ENCODE measurements around the gene WHRN. TPM values are rescaled to one million over a fixed set of nuclear protein-coding genes. Genes with fewer than 3 reads are reported as not detected.

Gene WHRN
- total and polyA plus RNA-seq, 5 experiments from 2014 or later = 0.17 to 4.2 (median 0.56) TPM

DNA sequence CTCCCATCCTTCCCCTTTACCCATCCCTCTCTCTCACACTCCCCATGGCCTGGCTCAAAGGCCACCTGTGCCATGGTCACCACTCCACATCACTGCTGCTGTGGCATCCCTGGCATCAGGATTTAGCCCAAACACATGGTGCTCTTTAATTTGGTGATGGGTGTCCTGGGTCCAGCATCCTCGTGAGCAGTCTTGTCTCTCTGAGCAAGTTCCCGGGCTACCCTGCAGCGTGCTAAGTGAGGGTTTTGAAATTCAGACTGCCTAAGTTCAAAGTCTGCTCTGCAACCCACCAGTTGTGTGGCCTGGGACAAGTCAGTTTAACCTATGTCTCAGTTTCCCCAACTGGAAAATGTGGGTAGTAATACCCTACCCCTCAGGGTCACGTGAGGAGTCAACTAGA is 39.9 kb downstream of the WHRN start:
- Mint-ChIP-seq H3K4me3 (no peak overlapping the region), H3K36me3 (peaks cover 0 to 4% (median 3%) of the 10 kb centered on the region in 3 donors), H3K27ac (no peak overlapping the region), H3K27me3 (peaks cover 0 to 3% (median 0%) of the 10 kb centered on the region in 5 donors), H3K4me1 (peaks cover 0 to 4% (median 1%) of the 10 kb centered on the region in 4 donors), H3K9me3 (peaks cover 0 to 4% (median 0%) of the 10 kb centered on the region in 9 donors)
- ATAC-seq (no peak), DNase-seq (no peak)
- POLR2A ChIA-PET = no interaction called here

DNA sequence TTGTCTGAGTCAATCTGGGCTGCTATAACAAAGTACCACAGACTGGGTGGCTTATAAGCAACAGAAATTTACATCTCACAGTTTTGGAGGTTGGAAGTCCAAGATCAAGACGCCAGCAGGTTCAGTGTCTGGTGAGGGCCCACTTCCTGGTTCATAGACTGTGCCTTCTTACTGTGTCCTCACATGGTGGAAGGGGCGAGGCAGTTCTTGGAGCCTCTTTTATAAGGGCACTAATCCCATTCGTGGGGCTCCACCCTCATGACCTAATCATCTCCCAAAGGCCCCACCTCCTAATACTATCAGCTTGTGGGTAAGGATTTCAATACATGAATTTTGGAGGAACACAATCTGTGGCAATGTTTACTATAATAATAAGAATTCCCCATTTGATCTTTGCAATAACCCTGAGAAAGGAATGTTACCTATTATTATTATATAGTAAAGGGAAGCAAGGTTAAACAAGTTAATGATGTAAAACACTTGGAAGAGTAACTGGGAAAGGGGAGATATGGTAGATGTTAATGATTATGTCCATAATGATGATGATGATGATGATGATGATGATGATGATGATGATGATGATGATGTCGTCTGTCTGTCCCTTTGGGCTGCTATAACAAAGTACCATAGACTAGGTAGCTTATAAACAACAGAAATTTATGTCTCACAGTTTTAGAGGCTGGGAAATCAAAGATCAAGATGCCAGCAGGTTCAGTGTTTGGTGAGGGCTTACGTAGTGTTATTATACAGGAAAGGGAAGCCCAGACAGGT is 40.8 kb downstream of the WHRN start:
- Mint-ChIP-seq H3K27ac (no peak overlapping the region), H3K4me3 (no peak overlapping the region), H3K36me3 (no peaks in the 10 kb centered on the region), H3K4me1 (peaks cover 0 to 4% (median 1%) of the 10 kb centered on the region in 4 donors), H3K27me3 (no peaks in the 10 kb centered on the region), H3K9me3 (no peaks in the 10 kb centered on the region)
- POLR2A ChIA-PET = no interaction called here
- no peak for ATAC-seq
- DNase-seq = no peak

DNA sequence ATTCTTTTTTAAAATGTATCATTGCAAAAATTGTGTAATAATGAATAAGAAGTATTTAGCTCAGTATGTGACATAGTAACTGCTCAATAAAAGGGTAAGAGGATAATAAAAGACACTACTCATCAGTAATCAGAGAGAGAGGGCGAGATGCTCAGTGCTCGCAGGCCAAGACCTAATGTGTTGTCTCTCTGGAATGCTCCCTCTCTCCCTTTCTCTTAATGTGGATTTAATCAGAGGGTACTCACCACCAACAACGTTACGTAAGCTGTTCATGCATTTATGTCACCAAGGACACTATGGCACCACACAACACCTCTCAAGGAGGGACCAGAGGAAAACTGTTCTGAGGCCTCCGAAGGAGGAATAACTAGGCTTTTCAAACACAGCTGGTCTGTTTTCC is 42.5 kb downstream of the WHRN start:
- H3K4me3 Mint-ChIP-seq = no peak overlapping the region
- no peak for ATAC-seq
- no peaks in the 10 kb centered on the region for H3K27me3 Mint-ChIP-seq
- H3K36me3 Mint-ChIP-seq = no peaks in the 10 kb centered on the region
- DNase-seq = no peak
- H3K27ac Mint-ChIP-seq = no peak overlapping the region
- POLR2A ChIA-PET = no interaction called here
- no peaks in the 10 kb centered on the region for H3K9me3 Mint-ChIP-seq
- peaks cover 0 to 4% (median 1%) of the 10 kb centered on the region in 4 donors for H3K4me1 Mint-ChIP-seq

DNA sequence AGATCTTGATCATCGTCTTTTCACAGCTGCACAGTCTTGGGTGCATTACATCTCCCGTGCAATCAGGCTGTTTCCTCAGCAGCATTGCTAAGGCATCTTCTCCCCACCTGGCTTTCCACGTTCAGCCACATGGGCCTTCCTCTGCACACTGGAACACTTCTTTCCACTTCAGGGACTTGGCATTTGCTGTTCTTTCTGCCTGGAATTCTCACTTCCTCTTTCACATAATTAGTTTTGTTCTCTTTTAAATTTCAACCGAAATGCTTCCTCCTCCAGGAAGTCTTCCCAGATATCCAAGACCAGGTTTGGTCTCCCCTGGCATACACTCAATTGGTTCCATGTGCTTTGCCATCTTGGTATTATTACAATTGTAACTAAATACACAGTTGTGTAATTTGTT is 43.8 kb downstream of the WHRN start:
- no peaks in the 10 kb centered on the region for H3K27me3 Mint-ChIP-seq
- H3K4me3 Mint-ChIP-seq = no peak overlapping the region
- POLR2A ChIA-PET = no interaction called here
- ATAC-seq (no peak), DNase-seq (no peak)
- H3K9me3 Mint-ChIP-seq = no peaks in the 10 kb centered on the region
- H3K4me1 Mint-ChIP-seq = peaks cover 0 to 4% (median 0%) of the 10 kb centered on the region in 4 donors
- no peak overlapping the region for H3K27ac Mint-ChIP-seq
- no peaks in the 10 kb centered on the region for H3K36me3 Mint-ChIP-seq

DNA sequence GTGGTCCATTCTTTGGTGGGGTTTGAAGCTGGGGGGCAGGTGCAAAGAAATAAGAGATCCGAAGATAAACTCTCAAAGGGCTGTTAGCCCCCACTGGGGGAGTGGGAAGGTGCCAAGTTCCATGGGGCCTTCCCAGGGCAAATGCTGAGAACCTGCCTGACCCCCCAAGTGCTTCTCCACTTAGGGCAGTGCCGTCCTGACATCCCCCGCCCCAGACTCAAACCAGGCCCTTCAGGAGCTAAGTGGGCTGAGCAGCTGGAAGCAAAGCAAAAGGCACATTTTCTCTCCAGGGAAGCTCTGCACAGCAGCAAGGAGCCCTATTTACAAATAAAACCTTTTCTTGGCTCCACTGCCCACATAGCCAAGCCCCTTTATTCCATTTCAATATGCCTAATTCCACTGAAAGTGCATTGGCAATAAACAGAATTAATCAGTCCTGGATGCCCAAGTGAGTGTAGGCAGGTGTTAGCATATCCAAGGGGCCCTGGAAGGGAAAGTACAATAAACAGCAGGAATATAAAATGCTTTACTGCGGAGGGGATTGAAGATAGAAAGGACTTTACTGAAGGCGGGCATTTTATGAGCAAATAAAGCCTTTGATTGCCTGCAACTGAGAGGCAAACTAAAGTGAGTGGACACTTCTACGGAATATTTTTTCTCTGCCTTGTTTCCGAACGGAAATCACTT is 44.6 kb downstream of the WHRN start:
- H3K4me1 Mint-ChIP-seq = peaks cover 0 to 4% (median 0%) of the 10 kb centered on the region in 4 donors
- H3K27me3 Mint-ChIP-seq = no peaks in the 10 kb centered on the region
- POLR2A ChIA-PET = no interaction called here
- no peak overlapping the region for H3K4me3 Mint-ChIP-seq
- no peaks in the 10 kb centered on the region for H3K9me3 Mint-ChIP-seq
- no peaks in the 10 kb centered on the region for H3K36me3 Mint-ChIP-seq
- DNase-seq (no peak), ATAC-seq (no peak)
- H3K27ac Mint-ChIP-seq = no peak overlapping the region

DNA sequence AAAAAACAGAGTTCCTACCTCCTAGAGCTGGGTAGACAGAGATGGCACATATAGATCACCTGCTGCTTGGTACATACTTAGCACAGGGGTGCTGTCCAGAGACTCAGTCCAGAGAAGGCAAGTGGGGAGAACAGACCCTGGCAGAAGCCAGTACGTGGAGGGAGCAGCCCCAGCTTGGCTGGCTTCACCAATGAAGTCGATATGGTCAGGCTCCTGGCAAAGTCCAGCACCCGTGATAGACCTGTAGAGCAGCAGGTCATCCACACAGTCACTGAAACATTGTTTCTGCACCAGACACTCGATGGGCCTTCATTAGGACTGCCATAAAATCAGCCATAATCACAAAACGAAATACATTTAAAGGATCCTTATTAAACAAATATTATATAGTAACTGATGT is 45.8 kb downstream of the WHRN start:
- DNase-seq (no peak), ATAC-seq (no peak)
- Mint-ChIP-seq H3K4me1 (peaks cover 0 to 4% (median 0%) of the 10 kb centered on the region in 4 donors), H3K9me3 (peaks cover 0 to 1% (median 0%) of the 10 kb centered on the region in 9 donors), H3K27ac (no peak overlapping the region), H3K36me3 (peaks cover 0 to 1% (median 0%) of the 10 kb centered on the region in 3 donors), H3K4me3 (no peak overlapping the region), H3K27me3 (no peaks in the 10 kb centered on the region)
- POLR2A ChIA-PET = no interaction called here

DNA sequence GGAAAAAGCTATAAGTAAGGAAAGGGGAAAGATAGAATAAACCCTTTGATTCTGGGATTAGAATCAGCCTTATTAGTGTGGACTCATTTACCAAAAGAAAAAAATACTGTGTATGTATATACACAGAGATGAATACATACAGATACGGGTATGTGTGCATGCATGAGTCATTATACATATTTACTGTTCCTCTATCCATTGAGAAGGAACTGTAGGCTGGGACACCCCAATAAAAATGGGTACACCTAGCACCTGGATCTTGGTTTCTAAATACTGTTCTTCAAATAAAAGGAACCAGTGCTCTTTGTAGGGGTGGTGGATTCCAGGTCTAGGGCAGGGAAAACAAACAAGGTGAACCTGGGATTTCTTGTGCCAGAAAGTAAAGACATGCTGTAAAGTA is 48.3 kb downstream of the WHRN start:
- no peaks in the 10 kb centered on the region for H3K27me3 Mint-ChIP-seq
- peaks cover 0 to 16% (median 2%) of the 10 kb centered on the region in 9 donors for H3K9me3 Mint-ChIP-seq

DNA sequence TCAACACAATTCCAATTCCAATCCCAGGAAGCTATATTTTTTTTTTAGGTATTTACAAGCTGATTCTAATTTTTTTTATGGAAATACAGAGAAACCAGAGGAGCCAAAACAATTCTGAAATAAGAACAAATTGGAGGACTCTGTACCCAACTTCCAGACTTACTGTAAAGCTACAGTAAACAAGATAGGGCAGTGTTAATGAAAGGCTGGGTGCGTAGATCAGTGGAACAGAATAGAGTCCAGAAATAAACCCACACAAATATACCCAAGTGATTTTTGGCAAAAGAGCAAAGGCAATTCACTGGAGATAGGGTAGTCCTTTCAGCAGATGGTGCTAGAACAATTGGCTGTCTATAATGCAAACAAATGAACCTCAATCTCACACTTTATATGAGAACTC is 50.6 kb downstream of the WHRN start:
- no peak for DNase-seq
- H3K36me3 Mint-ChIP-seq = peaks cover 0 to 6% (median 0%) of the 10 kb centered on the region in 3 donors
- H3K27me3 Mint-ChIP-seq = no peaks in the 10 kb centered on the region
- no peak overlapping the region for H3K27ac Mint-ChIP-seq
- POLR2A ChIA-PET = interaction anchor here (0.8 kb wide), 1 partner anchor 31 kb away, joined by 3 read pairs; no protein-coding TSS in a partner anchor
- ATAC-seq = no peak
- H3K4me3 Mint-ChIP-seq = no peak overlapping the region
- H3K9me3 Mint-ChIP-seq = peaks cover 0 to 16% (median 2%) of the 10 kb centered on the region in 9 donors
- H3K4me1 Mint-ChIP-seq = peaks cover 15 to 31% (median 25%) of the 10 kb centered on the region in 4 donors

More for the DNA sequence above, 48.3 kb downstream of the WHRN start:
- DNase-seq (no peak), ATAC-seq (no peak)
- Mint-ChIP-seq H3K4me3 (no peak overlapping the region), H3K4me1 (peaks cover 9 to 22% (median 14%) of the 10 kb centered on the region in 4 donors), H3K36me3 (peaks cover 0 to 6% (median 0%) of the 10 kb centered on the region in 3 donors), H3K27ac (no peak overlapping the region)
- POLR2A ChIA-PET = no interaction called here

DNA sequence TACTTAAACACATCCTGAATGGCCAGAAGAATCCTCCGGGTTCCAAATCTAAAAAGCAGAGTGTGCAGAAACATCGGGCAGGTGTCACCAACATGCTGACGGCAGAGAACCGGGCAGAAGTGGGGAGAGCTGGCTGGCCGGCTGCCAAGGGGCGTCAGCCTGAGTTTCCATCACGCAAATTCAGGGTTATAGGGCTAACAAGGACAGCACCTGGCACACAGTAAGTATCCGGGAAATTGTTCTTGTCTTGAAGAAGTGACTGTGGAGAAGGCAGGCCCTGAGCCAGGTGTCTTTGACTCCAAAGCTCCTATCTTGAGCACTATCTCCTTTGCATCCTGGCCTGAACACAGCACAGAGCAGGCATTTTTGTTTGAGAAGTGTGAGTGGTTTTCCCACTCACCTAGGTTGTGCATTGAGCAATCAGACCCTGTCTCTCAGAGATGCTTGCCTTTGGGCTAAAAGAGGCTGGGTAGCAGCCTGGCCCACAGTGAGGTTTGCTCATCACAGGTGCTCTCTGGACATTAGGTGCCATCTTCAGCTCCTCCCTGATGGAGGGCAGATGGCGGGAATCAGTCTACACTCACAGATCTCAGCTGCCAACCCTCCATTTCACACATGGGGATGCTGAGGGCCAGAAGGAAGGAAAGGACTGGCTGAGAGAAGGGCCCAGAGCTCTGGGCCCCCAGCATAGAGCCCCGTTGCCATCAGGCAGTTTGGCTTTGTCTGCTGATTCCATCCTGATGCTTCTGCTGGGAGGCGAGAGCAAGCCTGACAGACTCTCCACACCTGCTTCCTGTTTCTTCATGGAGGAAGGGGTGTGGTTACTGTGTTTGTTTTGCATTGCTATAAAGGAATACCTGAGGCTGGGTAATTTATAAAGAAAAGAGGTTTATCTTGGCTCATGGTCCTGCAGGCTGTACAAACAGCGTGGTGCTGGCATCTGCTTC is 52.8 kb downstream of the WHRN start:
- Mint-ChIP-seq H3K27ac (peak overlapping the region; percentile 62 to 92 (median 84)), H3K36me3 (peaks cover 0 to 6% (median 0%) of the 10 kb centered on the region in 3 donors), H3K9me3 (peaks cover 0 to 16% (median 2%) of the 10 kb centered on the region in 9 donors), H3K4me1 (peaks cover 15 to 37% (median 25%) of the 10 kb centered on the region in 4 donors), H3K4me3 (peak overlapping the region in 9 of 10 donors; percentile 16 to 71 (median 39)), H3K27me3 (no peaks in the 10 kb centered on the region)
- peak; percentile 32 to 57 for ATAC-seq
- peak in 7 of 10 donors; percentile 8 to 49 (median 24) for DNase-seq
- POLR2A ChIA-PET = no interaction called here

DNA sequence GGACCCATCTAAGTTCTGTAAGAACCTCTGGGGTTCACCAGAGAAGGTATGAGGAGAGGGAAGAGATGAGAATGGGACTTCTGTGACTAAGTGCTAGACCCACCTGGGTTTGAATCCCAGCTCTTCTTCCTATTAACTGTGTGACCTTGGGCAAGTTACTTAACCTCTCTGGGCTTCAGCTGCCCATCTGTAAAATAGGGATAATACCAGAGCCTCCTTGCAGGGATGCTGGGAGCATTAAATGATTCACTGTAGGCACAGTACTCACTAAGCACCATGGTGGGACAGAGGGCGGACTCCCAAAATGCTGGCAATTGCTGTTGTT is 53.6 kb downstream of the WHRN start:
- Mint-ChIP-seq H3K36me3 (peaks cover 0 to 6% (median 0%) of the 10 kb centered on the region in 3 donors), H3K4me3 (peak overlapping the region in 5 of 10 donors; percentile 17 to 50 (median 45)), H3K9me3 (peaks cover 0 to 16% (median 2%) of the 10 kb centered on the region in 9 donors), H3K27ac (peak overlapping the region in 9 of 10 donors; percentile 35 to 90 (median 77)), H3K4me1 (peaks cover 15 to 37% (median 25%) of the 10 kb centered on the region in 4 donors), H3K27me3 (no peaks in the 10 kb centered on the region)
- ATAC-seq (no peak), DNase-seq (no peak)
- POLR2A ChIA-PET = interaction anchor here (1.4 to 1.5 kb wide), 2 partner anchors 161 to 201 kb away, joined by 3 to 5 read pairs; no protein-coding TSS in a partner anchor

DNA sequence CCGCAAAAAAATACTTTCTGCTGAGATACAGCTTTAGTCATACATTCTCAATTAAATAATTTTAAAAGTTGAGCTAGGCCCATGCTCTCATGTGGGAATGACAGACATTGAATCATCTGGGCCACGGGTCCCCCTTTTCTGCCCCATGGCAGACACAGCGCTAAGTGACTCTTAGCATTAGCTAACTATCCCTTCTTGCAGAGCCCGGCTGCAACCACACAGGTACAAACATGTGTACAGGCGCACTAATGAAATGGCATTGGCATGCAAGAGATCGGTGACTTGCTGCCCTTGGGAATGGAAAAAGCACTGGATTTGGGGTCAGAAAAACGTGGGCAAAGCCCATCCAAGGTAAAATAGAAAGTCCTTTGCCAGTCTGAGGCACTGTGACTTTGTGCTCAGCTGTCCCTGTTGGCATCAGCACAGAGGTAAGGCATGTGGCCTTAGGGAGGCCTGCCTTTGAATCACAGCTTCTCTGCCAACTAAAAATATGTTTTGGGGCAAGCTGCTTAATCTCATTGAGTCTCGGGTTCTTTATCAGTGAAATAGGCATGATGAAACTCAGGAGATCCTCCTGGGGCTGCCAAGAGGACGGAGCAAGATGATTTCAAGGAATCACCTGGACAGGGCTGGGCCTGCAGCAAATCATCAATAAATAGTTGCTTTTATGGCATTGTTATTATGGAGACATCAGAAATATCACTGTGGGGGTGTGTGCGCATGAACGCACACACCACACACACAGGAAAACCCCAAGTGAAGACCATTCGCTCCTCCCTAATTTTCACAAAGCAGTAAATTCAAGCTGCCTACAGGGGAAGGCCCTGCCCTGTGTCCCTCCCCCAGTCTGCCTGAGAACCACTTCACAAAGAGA is 54.2 kb downstream of the WHRN start:
- peaks cover 0 to 16% (median 2%) of the 10 kb centered on the region in 9 donors for H3K9me3 Mint-ChIP-seq
- peak overlapping the region; percentile 35 to 90 (median 80) for H3K27ac Mint-ChIP-seq
- ATAC-seq (peak; percentile 71 to 90), DNase-seq (peak in 5 of 10 donors; percentile 16 to 42 (median 32))
- peaks cover 0 to 6% (median 0%) of the 10 kb centered on the region in 3 donors for H3K36me3 Mint-ChIP-seq
- H3K4me1 Mint-ChIP-seq = peaks cover 15 to 37% (median 25%) of the 10 kb centered on the region in 4 donors
- POLR2A ChIA-PET = interaction anchor here (1.1 to 1.5 kb wide), 3 partner anchors 137 to 201 kb away, joined by 3 to 5 read pairs (median 4); partner anchors contain the start of gene ATP6V1G1
- no peaks in the 10 kb centered on the region for H3K27me3 Mint-ChIP-seq
- peak overlapping the region in 6 of 10 donors; percentile 17 to 50 (median 44) for H3K4me3 Mint-ChIP-seq
